Kidney epithelial cell (primary cell): ENCODE results near the gene ARHGAP27. TPM values are rescaled to one million over a fixed set of nuclear protein-coding genes. Genes with fewer than 3 reads are reported as not detected.

Experiments
- DNase-seq: peaks from one replicate; pipeline ENCODE4 v3.0.0-alpha.2; 2010; ENCODE audit warnings: low read depth
- H3K27me3 ChIP-seq: 2 replicates; pipeline ENCODE4 v1.6.0; 2011; ENCODE audit warnings: low read length; ENCODE audit not compliant: control insufficient read depth, insufficient read depth
- H3K36me3 ChIP-seq: 2 replicates; pipeline ENCODE4 v1.5.1; 2011; ENCODE audit warnings: low read length; ENCODE audit not compliant: control insufficient read depth, insufficient read depth
- H3K4me3 ChIP-seq: 2 replicates; pipeline ENCODE4 v1.5.1; 2011; ENCODE audit warnings: low read depth, mild to moderate bottlenecking, control low read depth, low read length
- total RNA-seq: library from RNA; depleted of rRNA; stranded (reverse); fragments of >200 nt; gene quantifications from 2 replicates; pipeline ENCODE4 v1.2.3, GENCODE V29; 2015
- TF ChIP-seq, protein P1 (sequence below): IDR thresholded peaks from 2 replicates; pipeline ENCODE4 v1.5.1; 2011; ENCODE audit warnings: mild to moderate bottlenecking, moderate library complexity, low read length, control low read depth, inconsistent platforms; ENCODE audit not compliant: insufficient read depth, poor library complexity, severe bottlenecking

ARHGAP27 gene
- total RNA-seq, 1 donor from 2014 or later, result 36.4 TPM

DNA sequence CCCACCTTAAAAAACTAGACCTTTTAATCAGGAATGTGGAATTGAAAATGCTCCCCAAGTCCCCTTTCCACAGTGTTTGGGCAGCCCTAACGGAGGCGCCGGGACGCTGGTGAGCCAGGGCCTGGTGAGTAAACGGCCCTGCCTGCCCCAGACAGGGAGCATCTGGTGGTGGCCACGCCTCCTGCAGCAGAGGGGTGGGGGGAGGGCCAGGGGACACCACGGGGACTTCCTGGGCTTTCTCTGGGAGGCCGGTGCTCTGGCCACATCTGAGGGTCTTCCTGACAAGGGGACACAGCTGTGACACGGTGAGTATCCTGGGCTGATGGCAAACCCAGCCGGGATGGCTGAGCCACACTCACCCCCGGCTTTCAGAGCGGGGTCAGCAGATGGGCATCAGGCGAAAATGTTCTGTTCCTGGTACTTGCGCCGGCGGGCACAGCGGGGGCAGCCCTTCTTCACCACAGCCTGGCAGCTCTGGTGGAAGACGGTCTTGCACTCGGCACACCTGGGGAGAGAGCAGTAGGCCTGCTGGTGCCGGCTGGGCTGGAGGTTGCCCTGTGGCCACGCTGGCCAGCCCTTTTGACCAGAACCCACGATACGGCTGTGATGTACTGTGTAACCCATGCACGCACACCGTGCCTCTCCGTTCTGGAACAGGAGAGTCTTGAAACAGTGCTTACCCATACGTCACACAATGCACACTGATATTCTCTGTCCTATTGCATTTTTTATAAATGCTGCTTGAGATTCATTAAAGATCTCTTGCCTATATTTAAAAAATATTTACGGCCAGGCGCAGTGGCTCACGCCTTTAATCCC, 5.0 kb upstream of the ARHGAP27 start:
- TF ChIP-seq, protein P1, sequence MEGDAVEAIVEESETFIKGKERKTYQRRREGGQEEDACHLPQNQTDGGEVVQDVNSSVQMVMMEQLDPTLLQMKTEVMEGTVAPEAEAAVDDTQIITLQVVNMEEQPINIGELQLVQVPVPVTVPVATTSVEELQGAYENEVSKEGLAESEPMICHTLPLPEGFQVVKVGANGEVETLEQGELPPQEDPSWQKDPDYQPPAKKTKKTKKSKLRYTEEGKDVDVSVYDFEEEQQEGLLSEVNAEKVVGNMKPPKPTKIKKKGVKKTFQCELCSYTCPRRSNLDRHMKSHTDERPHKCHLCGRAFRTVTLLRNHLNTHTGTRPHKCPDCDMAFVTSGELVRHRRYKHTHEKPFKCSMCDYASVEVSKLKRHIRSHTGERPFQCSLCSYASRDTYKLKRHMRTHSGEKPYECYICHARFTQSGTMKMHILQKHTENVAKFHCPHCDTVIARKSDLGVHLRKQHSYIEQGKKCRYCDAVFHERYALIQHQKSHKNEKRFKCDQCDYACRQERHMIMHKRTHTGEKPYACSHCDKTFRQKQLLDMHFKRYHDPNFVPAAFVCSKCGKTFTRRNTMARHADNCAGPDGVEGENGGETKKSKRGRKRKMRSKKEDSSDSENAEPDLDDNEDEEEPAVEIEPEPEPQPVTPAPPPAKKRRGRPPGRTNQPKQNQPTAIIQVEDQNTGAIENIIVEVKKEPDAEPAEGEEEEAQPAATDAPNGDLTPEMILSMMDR, result no peak
- no peak for DNase-seq
- no peaks in the 10 kb centered on the region for H3K27me3 ChIP-seq
- no peaks in the 10 kb centered on the region for H3K36me3 ChIP-seq
- H3K4me3 ChIP-seq, result no peak overlapping the region

GRCh38 chr17:45436625-45437464, 4.2 kb upstream of the ARHGAP27 start:
- no peaks in the 10 kb centered on the region for H3K27me3 ChIP-seq
- no peak overlapping the region for H3K4me3 ChIP-seq
- TF ChIP-seq, protein P1, result no peak
- no peaks in the 10 kb centered on the region for H3K36me3 ChIP-seq
- DNase-seq, result no peak

GRCh38 chr17:45436161-45436560, 3.5 kb upstream of the ARHGAP27 start:
- peaks cover 4% of the 10 kb centered on the region for H3K27me3 ChIP-seq
- H3K4me3 ChIP-seq, result no peak overlapping the region
- H3K36me3 ChIP-seq, result no peaks in the 10 kb centered on the region
- TF ChIP-seq, protein P1, result no peak
- DNase-seq, result no peak

DNA sequence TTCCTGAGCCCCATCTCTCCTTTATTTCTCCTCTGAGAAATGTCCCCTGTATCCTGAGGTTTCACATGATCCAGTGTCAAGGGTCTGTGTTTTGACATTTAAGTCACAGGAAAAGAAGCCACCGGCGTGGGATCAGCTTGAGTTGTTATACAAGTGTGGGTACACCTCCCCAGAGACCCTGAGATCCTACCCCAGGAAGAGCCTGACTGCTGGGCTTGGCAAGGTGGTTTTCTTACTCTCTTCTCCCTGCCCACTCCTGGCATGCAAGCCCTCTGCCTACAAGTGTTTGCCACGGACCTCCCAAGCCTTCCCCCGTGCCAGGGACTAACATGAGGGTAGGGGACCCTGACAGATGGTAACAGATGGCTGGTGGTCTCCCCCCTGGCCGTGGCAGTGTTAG, 2.8 kb upstream of the ARHGAP27 start:
- Histone ChIP-seq H3K27me3 (peaks cover 11% of the 10 kb centered on the region), H3K4me3 (no peak overlapping the region), H3K36me3 (no peaks in the 10 kb centered on the region)
- DNase-seq, result no peak
- TF ChIP-seq, protein P1, result no peak

GRCh38 chr17:45433159-45433535, 477 bp upstream of the ARHGAP27 start:
- no peak for DNase-seq
- Histone ChIP-seq H3K27me3 (peaks cover 23% of the 10 kb centered on the region), H3K4me3 (no peak overlapping the region), H3K36me3 (no peaks in the 10 kb centered on the region)
- TF ChIP-seq, protein P1, result no peak
